BJ (cell line): Measurements from ENCODE around the gene DMRTB1. TPM values are rescaled to one million over a fixed set of nuclear protein-coding genes. Genes with fewer than 3 reads are reported as not detected.

Experiments used
- CTCF ChIA-PET: fragments of 350-600 bp; formaldehyde crosslinking; extraction: SDS; loops from one replicate; lab custom pipeline; 2021; ENCODE audit warnings: antibody characterized with exemption, inconsistent platforms; lab: Yijun Ruan, JAX
- POLR2A ChIA-PET: fragments of 300-600 bp; sonication (Branson Sonifier 250); formaldehyde crosslinking; extraction: SDS; loops from one replicate; lab custom pipeline; 2021; ENCODE audit warnings: antibody characterized with exemption; lab: Charles Lee
- DNase-seq: peaks from one replicate; pipeline ENCODE4 v3.0.0-alpha.2; 2011; ENCODE audit warnings: low read depth
- H3K27me3 ChIP-seq: 2 replicates; pipeline ENCODE4 v1.6.0; 2011; ENCODE audit warnings: low read length; ENCODE audit not compliant: control insufficient read depth, insufficient read depth
- H3K36me3 ChIP-seq: 2 replicates; pipeline ENCODE4 v1.5.1; 2011; ENCODE audit warnings: low read length; ENCODE audit not compliant: control insufficient read depth, insufficient read depth
- H3K4me3 ChIP-seq: 2 replicates; pipeline ENCODE4 v1.5.1; 2011; ENCODE audit warnings: low read depth, mild to moderate bottlenecking, control low read depth, low read length
- CTCF ChIP-seq: IDR thresholded peaks from 2 replicates; pipeline ENCODE4 v1.5.1; 2011; ENCODE audit warnings: low read depth, mild to moderate bottlenecking, control low read depth, inconsistent platforms, low read length, moderate library complexity; ENCODE audit not compliant: insufficient read depth
- polyA minus RNA-seq: library from RNA; depleted of rRNA, polyadenylated mRNA; stranded (reverse); fragments of >200 nt; gene quantifications from 2 replicates; pipeline ENCODE4 v1.2.3, GENCODE V29; 2011; rRNA and poly(A)+ RNA removed
- polyA plus RNA-seq: library from polyadenylated mRNA; depleted of rRNA; stranded (reverse); fragments of >200 nt; gene quantifications from 2 replicates; pipeline ENCODE4 v1.2.3, GENCODE V29; 2011; rRNA removed

DMRTB1 gene
- polyA plus RNA-seq (not detected in 2 replicates), polyA minus RNA-seq (not detected in 2 replicates)

- no peak for TF ChIP-seq CTCF
- ChIA-PET POLR2A (no interaction called here), CTCF (interaction anchor here (1.6 kb wide), 1 partner anchor 14 kb away, joined by 3 read pairs; no protein-coding TSS in a partner anchor)
- no peak for DNase-seq
- H3K4me3 ChIP-seq, result no peak within 1 kb of the TSS
- no peaks in the 10 kb centered on the region; the same call in 1 of the 2 replicates for H3K36me3 ChIP-seq
- H3K27me3 ChIP-seq, result peaks cover 3% of the 10 kb centered on the region; the same call in 1 of the 2 replicates
Measured at GRCh38 chr1:53459321-53460175, at the start of gene DMRTB1. DMRTB1 (plus strand) TSS chr1:53459399; CDS start chr1:53459454, 55 bp downstream.

GRCh38 chr1:53409695-53410094, 49.5 kb upstream of the DMRTB1 start:
- TF ChIP-seq CTCF, result no peak
- Histone ChIP-seq H3K36me3 (no peaks in the 10 kb centered on the region), H3K4me3 (no peak overlapping the region), H3K27me3 (peaks cover 9% of the 10 kb centered on the region)
- POLR2A ChIA-PET, result no interaction called here
- CTCF ChIA-PET, result interaction anchor here (0.7 to 2.9 kb wide), 3 partner anchors 16 to 179 kb away, joined by 3 to 14 read pairs (median 13); no protein-coding TSS in a partner anchor
- no peak for DNase-seq

GRCh38 chr1:53410100-53410541, 49.1 kb upstream of the DMRTB1 start:
- no peak for DNase-seq
- Histone ChIP-seq H3K36me3 (no peaks in the 10 kb centered on the region), H3K27me3 (peaks cover 6% of the 10 kb centered on the region; the same call in 1 of the 2 replicates), H3K4me3 (no peak overlapping the region)
- ChIA-PET POLR2A (no interaction called here), CTCF (interaction anchor here (0.7 to 2.9 kb wide), 3 partner anchors 17 to 179 kb away, joined by 3 to 14 read pairs (median 13); no protein-coding TSS in a partner anchor)
- no peak for TF ChIP-seq CTCF

GRCh38 chr1:53410701-53411100, 48.5 kb upstream of the DMRTB1 start:
- ChIA-PET CTCF (interaction anchor here (2.8 kb wide), 1 partner anchor 133 kb away, joined by 14 read pairs; no protein-coding TSS in a partner anchor), POLR2A (no interaction called here)
- Histone ChIP-seq H3K27me3 (0 out of 2 replicates have a peak, but pooled peaks cover 3% of the 10 kb centered on the region), H3K36me3 (no peaks in the 10 kb centered on the region), H3K4me3 (no peak overlapping the region)
- no peak for TF ChIP-seq CTCF
- DNase-seq, result no peak

- ChIA-PET CTCF (interaction anchor here (2.6 kb wide), 1 partner anchor 18 kb away, joined by 12 read pairs; no protein-coding TSS in a partner anchor), POLR2A (no interaction called here)
- no peaks in the 10 kb centered on the region for H3K36me3 ChIP-seq
- H3K27me3 ChIP-seq, result 0 out of 2 replicates have a peak, but pooled peaks cover 1% of the 10 kb centered on the region
- DNase-seq, result no peak
- no peak for TF ChIP-seq CTCF
- no peak overlapping the region for H3K4me3 ChIP-seq
Measured at GRCh38 chr1:53411541-53412152, 47.6 kb upstream of the DMRTB1 start.
